ENCODE data around the gene DCUN1D1.

Gene DCUN1D1

DNA sequence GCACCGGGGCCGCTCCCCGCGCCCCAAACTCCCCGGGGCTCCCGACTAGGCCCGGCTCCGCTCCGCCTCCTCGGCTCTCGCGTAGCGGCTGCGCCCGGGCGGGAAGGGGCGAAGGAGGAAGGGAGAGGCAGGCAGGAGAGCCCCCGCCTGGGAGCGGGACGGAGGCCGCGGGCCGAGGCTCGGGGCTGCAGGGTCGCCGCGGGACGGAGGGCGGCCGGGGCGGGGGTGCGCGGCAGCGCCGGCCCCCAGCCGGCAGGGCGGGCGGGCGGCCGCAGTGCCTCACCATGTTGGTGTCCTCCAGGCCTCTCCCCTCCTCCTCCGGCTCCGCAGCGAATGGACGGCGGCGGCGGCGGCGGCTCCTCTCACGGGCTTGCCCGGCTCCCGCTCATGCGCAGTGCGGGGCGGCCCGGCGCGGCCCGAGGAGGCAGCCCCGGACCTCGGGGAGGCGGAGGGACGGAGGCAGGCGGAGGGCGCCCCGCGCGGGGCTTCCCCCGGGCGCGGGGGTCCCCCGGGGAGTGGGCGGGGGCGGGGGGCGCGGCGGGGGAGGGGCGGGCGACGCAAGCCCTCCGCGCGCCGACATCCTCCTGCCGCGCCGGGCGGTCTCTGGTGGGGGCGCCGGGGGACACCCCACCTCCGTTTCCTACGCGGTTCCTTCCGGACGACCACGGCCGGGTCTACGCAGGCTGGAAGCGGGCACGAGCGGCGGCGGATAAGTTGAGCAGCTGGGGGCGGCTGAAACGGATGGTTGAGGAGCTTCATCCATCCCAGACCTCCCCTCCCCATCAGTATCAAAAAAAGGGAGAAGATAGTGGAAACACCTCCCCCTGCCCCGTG lies at the start of gene DCUN1D1:
DCUN1D1 (minus strand) TSS at position 335 of the 834 bp plus-strand sequence; CDS start at position 286, 49 bp downstream.
- H3K36me3 ChIP-seq (ENCODE audit: control insufficient read depth in 2 of 2, insufficient read depth in 2 of 2, low read length in 2 of 2): no peaks in the 10 kb centered on the region
- H3K9me3 ChIP-seq (ENCODE audit: control insufficient read depth in 2 of 2, low read length in 2 of 2): no peaks in the 10 kb centered on the region
- no peaks in the 10 kb centered on the region for H3K27me3 ChIP-seq (ENCODE audit: control insufficient read depth in 2 of 2, insufficient read depth in 2 of 2, low read length in 2 of 2)
- H3K4me1 ChIP-seq (ENCODE audit: control insufficient read depth in 2 of 2, insufficient read depth in 2 of 2, low read length in 2 of 2): peaks cover 9 to 15% of the 10 kb centered on the region in 2 donors
- peak within 1 kb of the TSS; percentile 60 to 75 for H3K9ac ChIP-seq (ENCODE audit: low read depth in 1 of 2, low read length in 2 of 2)
- peak within 1 kb of the TSS; percentile 74 to 83 for H3K4me3 ChIP-seq (ENCODE audit: low read length in 2 of 2)
- H3K27ac ChIP-seq (ENCODE audit: low read depth in 2 of 2, low read length in 2 of 2): peak within 1 kb of the TSS; percentile 43 to 59

- H3K4me1 ChIP-seq (ENCODE audit: control insufficient read depth in 2 of 2, insufficient read depth in 2 of 2, low read length in 2 of 2): no peaks in the 10 kb centered on the region
- no peak overlapping the region for H3K9ac ChIP-seq (ENCODE audit: low read depth in 1 of 2, low read length in 2 of 2)
- no peak overlapping the region for H3K27ac ChIP-seq (ENCODE audit: low read depth in 2 of 2, low read length in 2 of 2)
- H3K4me3 ChIP-seq (ENCODE audit: low read length in 2 of 2): no peak overlapping the region
- H3K36me3 ChIP-seq (ENCODE audit: control insufficient read depth in 2 of 2, insufficient read depth in 2 of 2, low read length in 2 of 2): peaks cover 14 to 27% of the 10 kb centered on the region in 2 donors
- H3K9me3 ChIP-seq (ENCODE audit: control insufficient read depth in 2 of 2, low read length in 2 of 2): no peaks in the 10 kb centered on the region
- H3K27me3 ChIP-seq (ENCODE audit: control insufficient read depth in 2 of 2, insufficient read depth in 2 of 2, low read length in 2 of 2): no peaks in the 10 kb centered on the region
Measured at GRCh38 chr3:183028416-183028815, 48.1 kb upstream of the DCUN1D1 start.

DNA sequence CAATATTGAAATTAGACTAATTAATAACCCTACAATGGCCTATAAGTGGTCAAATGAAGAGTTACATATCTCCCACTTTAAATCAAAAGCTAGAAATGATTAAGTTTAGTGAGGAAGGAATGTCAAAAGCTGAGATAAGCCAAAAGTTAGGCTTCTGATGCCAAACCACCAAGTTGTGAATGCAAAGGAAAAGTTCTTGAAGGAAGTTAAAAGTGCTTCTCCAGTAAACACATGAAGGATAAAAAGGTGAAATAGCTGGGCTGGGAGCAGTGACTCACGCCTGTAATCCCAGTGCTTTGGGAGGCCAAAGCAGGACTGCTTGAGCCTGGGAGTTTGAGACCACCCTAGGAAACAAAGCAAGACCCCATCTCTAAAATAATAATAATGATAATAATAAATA lies 46.9 kb upstream of the DCUN1D1 start:
- Histone ChIP-seq H3K4me3 (ENCODE audit: low read length in 2 of 2) (no peak overlapping the region), H3K9ac (ENCODE audit: low read depth in 1 of 2, low read length in 2 of 2) (no peak overlapping the region), H3K36me3 (ENCODE audit: control insufficient read depth in 2 of 2, insufficient read depth in 2 of 2, low read length in 2 of 2) (peaks cover 8 to 21% of the 10 kb centered on the region in 2 donors), H3K27ac (ENCODE audit: low read depth in 2 of 2, low read length in 2 of 2) (no peak overlapping the region), H3K27me3 (ENCODE audit: control insufficient read depth in 2 of 2, insufficient read depth in 2 of 2, low read length in 2 of 2) (no peaks in the 10 kb centered on the region), H3K9me3 (ENCODE audit: control insufficient read depth in 2 of 2, low read length in 2 of 2) (no peaks in the 10 kb centered on the region), H3K4me1 (ENCODE audit: control insufficient read depth in 2 of 2, insufficient read depth in 2 of 2, low read length in 2 of 2) (peaks cover 0 to 5% of the 10 kb centered on the region in 2 donors)

GRCh38 chr3:183022936-183023516 lies 42.7 kb upstream of the DCUN1D1 start:
- no peak overlapping the region for H3K9ac ChIP-seq (ENCODE audit: low read depth in 1 of 2, low read length in 2 of 2)
- H3K4me1 ChIP-seq (ENCODE audit: control insufficient read depth in 2 of 2, insufficient read depth in 2 of 2, low read length in 2 of 2): peaks cover 0 to 5% of the 10 kb centered on the region in 2 donors
- no peaks in the 10 kb centered on the region for H3K27me3 ChIP-seq (ENCODE audit: control insufficient read depth in 2 of 2, insufficient read depth in 2 of 2, low read length in 2 of 2)
- peaks cover 13 to 35% of the 10 kb centered on the region in 2 donors for H3K36me3 ChIP-seq (ENCODE audit: control insufficient read depth in 2 of 2, insufficient read depth in 2 of 2, low read length in 2 of 2)
- H3K4me3 ChIP-seq (ENCODE audit: low read length in 2 of 2): no peak overlapping the region
- no peaks in the 10 kb centered on the region for H3K9me3 ChIP-seq (ENCODE audit: control insufficient read depth in 2 of 2, low read length in 2 of 2)
- H3K27ac ChIP-seq (ENCODE audit: low read depth in 2 of 2, low read length in 2 of 2): no peak overlapping the region

DNA sequence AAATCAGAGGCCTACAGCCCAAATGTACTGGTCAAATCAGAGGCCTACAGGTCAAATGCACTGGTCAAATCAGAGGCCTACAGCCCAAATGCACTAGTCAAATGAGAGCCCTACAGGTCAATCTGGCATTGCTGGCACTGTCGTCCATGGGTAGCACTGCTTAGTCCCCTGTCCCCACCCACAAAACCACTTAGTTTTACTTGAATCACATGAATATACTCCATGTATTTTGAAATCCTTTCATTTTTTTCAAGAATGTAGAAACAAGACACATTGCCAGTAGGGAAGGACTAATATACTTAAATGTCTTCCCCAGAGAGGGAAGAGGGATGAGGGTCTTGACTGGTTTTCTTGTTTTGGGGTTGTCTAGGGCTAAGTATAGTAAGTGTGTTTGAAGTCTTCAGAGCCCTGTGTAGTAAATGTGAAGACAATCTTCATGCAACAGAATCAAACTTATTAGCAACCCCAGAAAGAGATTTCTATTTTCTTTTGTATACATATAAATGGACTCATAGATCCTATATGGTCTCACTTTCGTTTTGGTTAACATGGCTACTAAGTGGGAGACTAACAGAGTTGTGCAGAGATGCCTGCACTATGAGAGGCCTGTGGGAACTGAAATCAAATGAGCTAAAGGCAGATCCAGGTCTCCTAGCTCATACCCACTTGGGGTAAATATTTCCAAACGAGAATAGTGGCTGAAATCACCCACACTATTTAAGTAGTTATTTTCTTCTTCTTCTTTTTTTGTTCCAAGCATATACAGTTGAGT lies 38.3 kb upstream of the DCUN1D1 start:
- peaks cover 0 to 5% of the 10 kb centered on the region in 2 donors for H3K4me1 ChIP-seq (ENCODE audit: control insufficient read depth in 2 of 2, insufficient read depth in 2 of 2, low read length in 2 of 2)
- peaks cover 25 to 44% of the 10 kb centered on the region in 2 donors for H3K36me3 ChIP-seq (ENCODE audit: control insufficient read depth in 2 of 2, insufficient read depth in 2 of 2, low read length in 2 of 2)
- H3K27ac ChIP-seq (ENCODE audit: low read depth in 2 of 2, low read length in 2 of 2): no peak overlapping the region
- no peaks in the 10 kb centered on the region for H3K9me3 ChIP-seq (ENCODE audit: control insufficient read depth in 2 of 2, low read length in 2 of 2)
- no peak overlapping the region for H3K9ac ChIP-seq (ENCODE audit: low read depth in 1 of 2, low read length in 2 of 2)
- H3K27me3 ChIP-seq (ENCODE audit: control insufficient read depth in 2 of 2, insufficient read depth in 2 of 2, low read length in 2 of 2): no peaks in the 10 kb centered on the region
- no peak overlapping the region for H3K4me3 ChIP-seq (ENCODE audit: low read length in 2 of 2)

- no peak overlapping the region for H3K4me3 ChIP-seq (ENCODE audit: low read length in 2 of 2)
- no peak overlapping the region for H3K9ac ChIP-seq (ENCODE audit: low read depth in 1 of 2, low read length in 2 of 2)
Measured at GRCh38 chr3:183015185-183015584, 34.8 kb upstream of the DCUN1D1 start.

GRCh38 chr3:183013856-183014255 lies 33.5 kb upstream of the DCUN1D1 start:
- Histone ChIP-seq H3K9me3 (ENCODE audit: control insufficient read depth in 2 of 2, low read length in 2 of 2) (no peaks in the 10 kb centered on the region), H3K9ac (ENCODE audit: low read depth in 1 of 2, low read length in 2 of 2) (no peak overlapping the region), H3K4me3 (ENCODE audit: low read length in 2 of 2) (no peak overlapping the region), H3K4me1 (ENCODE audit: control insufficient read depth in 2 of 2, insufficient read depth in 2 of 2, low read length in 2 of 2) (no peaks in the 10 kb centered on the region), H3K27ac (ENCODE audit: low read depth in 2 of 2, low read length in 2 of 2) (no peak overlapping the region), H3K27me3 (ENCODE audit: control insufficient read depth in 2 of 2, insufficient read depth in 2 of 2, low read length in 2 of 2) (no peaks in the 10 kb centered on the region), H3K36me3 (ENCODE audit: control insufficient read depth in 2 of 2, insufficient read depth in 2 of 2, low read length in 2 of 2) (peaks cover 12 to 19% of the 10 kb centered on the region in 2 donors)

More at GRCh38 chr3:183015185-183015584, 34.8 kb upstream of the DCUN1D1 start:
- peaks cover 16 to 27% of the 10 kb centered on the region in 2 donors for H3K36me3 ChIP-seq (ENCODE audit: control insufficient read depth in 2 of 2, insufficient read depth in 2 of 2, low read length in 2 of 2)
- H3K27ac ChIP-seq (ENCODE audit: low read depth in 2 of 2, low read length in 2 of 2): no peak overlapping the region
- no peaks in the 10 kb centered on the region for H3K4me1 ChIP-seq (ENCODE audit: control insufficient read depth in 2 of 2, insufficient read depth in 2 of 2, low read length in 2 of 2)
- no peaks in the 10 kb centered on the region for H3K27me3 ChIP-seq (ENCODE audit: control insufficient read depth in 2 of 2, insufficient read depth in 2 of 2, low read length in 2 of 2)
- H3K9me3 ChIP-seq (ENCODE audit: control insufficient read depth in 2 of 2, low read length in 2 of 2): no peaks in the 10 kb centered on the region

DNA sequence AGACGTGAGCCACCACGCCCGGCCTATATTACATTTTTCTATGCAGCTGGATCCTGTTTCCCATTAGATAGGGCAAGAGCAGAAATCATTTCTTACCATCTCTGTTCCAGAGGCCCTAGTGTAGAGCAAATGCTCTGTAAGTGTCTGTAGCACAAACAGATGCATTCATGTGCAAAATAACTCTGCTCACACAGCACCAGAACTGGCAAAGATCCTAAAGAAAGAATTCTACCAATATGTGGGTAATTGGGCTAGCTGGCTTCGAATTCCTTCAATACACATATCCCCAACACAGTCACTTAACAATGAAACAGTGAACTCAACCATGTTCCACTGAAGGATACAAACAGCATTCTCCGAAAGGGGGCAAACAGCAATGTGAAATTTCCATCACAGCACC lies 32.7 kb upstream of the DCUN1D1 start:
- Histone ChIP-seq H3K27me3 (ENCODE audit: control insufficient read depth in 2 of 2, insufficient read depth in 2 of 2, low read length in 2 of 2) (no peaks in the 10 kb centered on the region), H3K4me1 (ENCODE audit: control insufficient read depth in 2 of 2, insufficient read depth in 2 of 2, low read length in 2 of 2) (no peaks in the 10 kb centered on the region), H3K36me3 (ENCODE audit: control insufficient read depth in 2 of 2, insufficient read depth in 2 of 2, low read length in 2 of 2) (peaks cover 12 to 15% of the 10 kb centered on the region in 2 donors)

GRCh38 chr3:183008800-183009199 lies 28.5 kb upstream of the DCUN1D1 start:
- Histone ChIP-seq H3K36me3 (ENCODE audit: control insufficient read depth in 2 of 2, insufficient read depth in 2 of 2, low read length in 2 of 2) (peaks cover under 1 to 2% of the 10 kb centered on the region in 2 donors), H3K27me3 (ENCODE audit: control insufficient read depth in 2 of 2, insufficient read depth in 2 of 2, low read length in 2 of 2) (no peaks in the 10 kb centered on the region), H3K27ac (ENCODE audit: low read depth in 2 of 2, low read length in 2 of 2) (no peak overlapping the region), H3K4me3 (ENCODE audit: low read length in 2 of 2) (no peak overlapping the region), H3K9ac (ENCODE audit: low read depth in 1 of 2, low read length in 2 of 2) (no peak overlapping the region), H3K9me3 (ENCODE audit: control insufficient read depth in 2 of 2, low read length in 2 of 2) (no peaks in the 10 kb centered on the region), H3K4me1 (ENCODE audit: control insufficient read depth in 2 of 2, insufficient read depth in 2 of 2, low read length in 2 of 2) (no peaks in the 10 kb centered on the region)

More for the DNA sequence above, 32.7 kb upstream of the DCUN1D1 start:
- Histone ChIP-seq H3K9ac (ENCODE audit: low read depth in 1 of 2, low read length in 2 of 2) (no peak overlapping the region), H3K9me3 (ENCODE audit: control insufficient read depth in 2 of 2, low read length in 2 of 2) (no peaks in the 10 kb centered on the region), H3K27ac (ENCODE audit: low read depth in 2 of 2, low read length in 2 of 2) (no peak overlapping the region), H3K4me3 (ENCODE audit: low read length in 2 of 2) (no peak overlapping the region)

DNA sequence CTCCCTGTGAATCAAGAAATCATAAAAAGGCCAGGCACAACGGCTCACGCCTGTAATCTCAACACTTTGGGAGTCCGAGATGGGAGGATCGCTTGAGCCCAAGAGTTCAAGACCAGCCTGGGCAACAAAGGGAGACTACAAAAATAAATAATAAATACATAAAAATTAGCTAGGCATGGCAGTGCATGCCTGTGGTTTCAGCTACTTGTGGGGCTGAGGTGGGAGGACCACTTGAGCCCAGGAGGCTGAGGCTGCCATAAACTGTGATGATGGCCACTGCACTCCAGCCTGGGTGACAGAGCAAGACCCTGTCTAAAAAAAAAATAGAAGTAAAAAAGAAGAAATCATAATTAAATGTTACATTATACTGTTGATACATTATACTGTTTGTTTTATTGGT lies 28.0 kb upstream of the DCUN1D1 start:
- Histone ChIP-seq H3K27me3 (ENCODE audit: control insufficient read depth in 2 of 2, insufficient read depth in 2 of 2, low read length in 2 of 2) (no peaks in the 10 kb centered on the region), H3K4me3 (ENCODE audit: low read length in 2 of 2) (no peak overlapping the region), H3K9ac (ENCODE audit: low read depth in 1 of 2, low read length in 2 of 2) (no peak overlapping the region), H3K36me3 (ENCODE audit: control insufficient read depth in 2 of 2, insufficient read depth in 2 of 2, low read length in 2 of 2) (peaks cover 0 to 2% of the 10 kb centered on the region in 2 donors), H3K4me1 (ENCODE audit: control insufficient read depth in 2 of 2, insufficient read depth in 2 of 2, low read length in 2 of 2) (no peaks in the 10 kb centered on the region), H3K27ac (ENCODE audit: low read depth in 2 of 2, low read length in 2 of 2) (no peak overlapping the region), H3K9me3 (ENCODE audit: control insufficient read depth in 2 of 2, low read length in 2 of 2) (no peaks in the 10 kb centered on the region)

Data from mucosa of rectum (tissue), 2 donors.